MCF 10A (cell line): ENCODE data around the gene SRSF11. TPM values are rescaled to one million over a fixed set of nuclear protein-coding genes. Genes with fewer than 3 reads are reported as not detected.

Experiments used
- BruUV-seq: library from RNA; stranded (reverse); fragments of 400-500 nt; replicated peaks from 2 replicates; lab custom pipeline; 2021; lab: Mats Ljungman, UMichigan
- CTCF ChIA-PET: fragments of 300-600 bp; sonication (Branson Sonifier 250); formaldehyde crosslinking; extraction: SDS; loops from one replicate; lab custom pipeline; 2021; ENCODE audit warnings: antibody characterized with exemption, inconsistent platforms; lab: Yijun Ruan, JAX
- POLR2A ChIA-PET: fragments of 300-600, 350-650 bp; sonication (Branson Sonifier 250); formaldehyde crosslinking; extraction: SDS; loops from one replicate; lab custom pipeline; 2020; ENCODE audit warnings: antibody characterized with exemption, inconsistent platforms; lab: Yijun Ruan, JAX
- DNase-seq: peaks from one replicate; pipeline ENCODE4 v3.0.0-alpha.2; 2018; ENCODE audit not compliant: unreplicated experiment
- H3K27ac Mint-ChIP-seq: one replicate; pipeline ENCODE4 v1.8.0; 2022; ENCODE audit warnings: mild to moderate bottlenecking, low read depth, mixed read lengths; ENCODE audit not compliant: unreplicated experiment
- H3K27me3 Mint-ChIP-seq: one replicate; pipeline ENCODE4 v1.8.0; 2022; ENCODE audit warnings: mixed read lengths; ENCODE audit not compliant: insufficient read depth, unreplicated experiment
- H3K36me3 Mint-ChIP-seq: one replicate; pipeline ENCODE4 v1.8.0; 2022; ENCODE audit warnings: mild to moderate bottlenecking, moderate library complexity, mixed read lengths; ENCODE audit not compliant: insufficient read depth, unreplicated experiment
- H3K4me1 Mint-ChIP-seq: one replicate; pipeline ENCODE4 v1.8.0; 2022; ENCODE audit warnings: mixed read lengths; ENCODE audit not compliant: insufficient read depth, unreplicated experiment
- H3K4me3 Mint-ChIP-seq: one replicate; pipeline ENCODE4 v1.8.0; 2022; ENCODE audit warnings: mild to moderate bottlenecking, moderate library complexity, mixed read lengths; ENCODE audit not compliant: unreplicated experiment
- H3K9me3 Mint-ChIP-seq: one replicate; pipeline ENCODE4 v1.8.0; 2022; ENCODE audit warnings: mixed read lengths; ENCODE audit not compliant: unreplicated experiment
- intact Hi-C: fragments of 100-400 bp; cut with micrococcal nuclease; formaldehyde crosslinking; loops from 2 replicates; pipeline ENCODE4 v1.14.1; 2022
- total RNA-seq: library from RNA; stranded (reverse); gene quantifications from 2 replicates; pipeline ENCODE4 v1.2.3, GENCODE V29; 2022
- TF ChIP-seq, protein P1 (sequence below): fragments of 200-600 bp; IDR thresholded peaks from one replicate; pipeline ENCODE4 v1.8.0; 2022; ENCODE audit warnings: antibody characterized with exemption, mild to moderate bottlenecking; ENCODE audit not compliant: unreplicated experiment

Gene SRSF11
- total RNA-seq, 1 experiment from 2014 or later: 218 TPM

GRCh38 chr1:70200065-70200464 lies 21.1 kb upstream of the SRSF11 start:
- no peak for DNase-seq
- intact Hi-C loops: no loop called here

DNA sequence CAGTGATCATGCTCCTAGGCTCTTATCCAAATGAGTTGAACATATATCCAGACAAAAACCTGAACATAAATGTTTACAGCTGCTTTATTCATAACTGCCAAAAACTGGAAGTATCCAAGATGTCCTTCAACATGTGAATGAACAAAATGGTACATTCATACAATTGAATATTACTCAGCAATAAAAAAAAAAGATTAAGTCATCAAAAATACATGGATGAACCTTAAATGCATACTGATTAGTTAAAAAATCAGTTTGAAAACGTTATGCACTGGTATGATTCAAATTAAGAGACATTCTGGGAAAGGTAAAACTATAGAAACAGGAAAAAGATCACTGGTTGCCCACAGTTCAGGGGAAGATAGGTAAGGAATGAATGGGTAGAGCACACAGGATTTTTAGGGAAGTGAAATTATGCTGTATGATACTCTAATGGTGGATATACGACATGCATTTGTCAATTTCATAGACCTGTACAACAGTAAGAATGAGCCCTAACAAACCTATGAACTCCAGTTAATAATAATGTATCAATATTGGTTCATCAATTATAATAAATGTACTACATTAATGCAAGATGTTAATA lies 18.9 kb upstream of the SRSF11 start:
- no peaks in the 10 kb centered on the region for H3K27me3 Mint-ChIP-seq
- ChIA-PET CTCF (interaction anchor here (0.6 kb wide), 1 partner anchor 305 kb away, joined by 3 read pairs; no protein-coding TSS in a partner anchor), POLR2A (interaction anchor here (0.6 to 1.4 kb wide), 3 partner anchors 152 to 878 kb away, joined by 3 read pairs; partner anchors contain the start of genes ANKRD13C and CTH)
- no peaks in the 10 kb centered on the region for H3K9me3 Mint-ChIP-seq
- BruUV-seq: no TSS peak
- TF ChIP-seq, protein P1, sequence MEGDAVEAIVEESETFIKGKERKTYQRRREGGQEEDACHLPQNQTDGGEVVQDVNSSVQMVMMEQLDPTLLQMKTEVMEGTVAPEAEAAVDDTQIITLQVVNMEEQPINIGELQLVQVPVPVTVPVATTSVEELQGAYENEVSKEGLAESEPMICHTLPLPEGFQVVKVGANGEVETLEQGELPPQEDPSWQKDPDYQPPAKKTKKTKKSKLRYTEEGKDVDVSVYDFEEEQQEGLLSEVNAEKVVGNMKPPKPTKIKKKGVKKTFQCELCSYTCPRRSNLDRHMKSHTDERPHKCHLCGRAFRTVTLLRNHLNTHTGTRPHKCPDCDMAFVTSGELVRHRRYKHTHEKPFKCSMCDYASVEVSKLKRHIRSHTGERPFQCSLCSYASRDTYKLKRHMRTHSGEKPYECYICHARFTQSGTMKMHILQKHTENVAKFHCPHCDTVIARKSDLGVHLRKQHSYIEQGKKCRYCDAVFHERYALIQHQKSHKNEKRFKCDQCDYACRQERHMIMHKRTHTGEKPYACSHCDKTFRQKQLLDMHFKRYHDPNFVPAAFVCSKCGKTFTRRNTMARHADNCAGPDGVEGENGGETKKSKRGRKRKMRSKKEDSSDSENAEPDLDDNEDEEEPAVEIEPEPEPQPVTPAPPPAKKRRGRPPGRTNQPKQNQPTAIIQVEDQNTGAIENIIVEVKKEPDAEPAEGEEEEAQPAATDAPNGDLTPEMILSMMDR: no peak
- no peak for DNase-seq
- intact Hi-C loops: no loop called here
- no peak overlapping the region for H3K4me3 Mint-ChIP-seq
- H3K4me1 Mint-ChIP-seq: peaks cover 24% of the 10 kb centered on the region
- H3K36me3 Mint-ChIP-seq: peaks cover 6% of the 10 kb centered on the region
- no peak overlapping the region for H3K27ac Mint-ChIP-seq

More at GRCh38 chr1:70200065-70200464, 21.1 kb upstream of the SRSF11 start:
- no TSS peak for BruUV-seq
- Mint-ChIP-seq H3K27ac (no peak overlapping the region), H3K4me1 (peaks cover 24% of the 10 kb centered on the region), H3K9me3 (no peaks in the 10 kb centered on the region), H3K27me3 (no peaks in the 10 kb centered on the region), H3K36me3 (peaks cover 5% of the 10 kb centered on the region), H3K4me3 (no peak overlapping the region)
- ChIA-PET POLR2A (interaction anchor here (0.6 to 0.9 kb wide), 3 partner anchors 9 to 107 kb away, joined by 3 to 4 read pairs (median 3); no protein-coding TSS in a partner anchor), CTCF (no interaction called here)
- TF ChIP-seq, protein P1: no peak

DNA sequence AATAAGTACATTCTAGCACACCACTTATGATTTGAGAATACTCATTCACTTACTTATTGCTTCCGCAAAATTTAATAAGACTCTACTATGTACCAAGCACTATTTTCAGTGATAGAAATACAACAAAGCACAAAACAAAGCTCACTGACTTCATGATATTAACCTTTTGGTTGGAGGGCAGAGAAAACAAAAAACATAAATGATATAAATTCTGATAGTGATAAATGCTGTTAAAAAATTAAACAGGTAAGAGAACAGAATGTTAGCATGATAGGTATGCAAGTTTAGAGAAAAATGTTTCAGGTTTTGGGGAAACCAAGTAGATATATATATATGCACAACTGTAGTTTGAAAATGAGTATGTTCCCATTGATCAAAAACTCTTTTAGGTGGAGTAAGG lies 17.0 kb upstream of the SRSF11 start:
- ChIA-PET POLR2A (interaction anchor here (0.7 to 11.5 kb wide), 4 partner anchors 15 to 206 kb away, joined by 4 to 193 read pairs (median 14); partner anchors contain the start of genes CTH and SRSF11), CTCF (interaction anchor here (0.6 kb wide), 1 partner anchor 510 kb away, joined by 3 read pairs; no protein-coding TSS in a partner anchor)
- Mint-ChIP-seq H3K4me3 (peak overlapping the region; percentile 80), H3K9me3 (no peaks in the 10 kb centered on the region), H3K27ac (no peak overlapping the region), H3K27me3 (no peaks in the 10 kb centered on the region), H3K4me1 (peaks cover 32% of the 10 kb centered on the region), H3K36me3 (peaks cover 20% of the 10 kb centered on the region)
- TF ChIP-seq, protein P1: no peak
- intact Hi-C loops: no loop called here
- BruUV-seq: no TSS peak
- DNase-seq: no peak

GRCh38 chr1:70204600-70204999 lies 16.6 kb upstream of the SRSF11 start:
- peak overlapping the region; percentile 98 for H3K27ac Mint-ChIP-seq
- CTCF ChIA-PET: interaction anchor here (0.6 to 0.8 kb wide), 2 partner anchors 16 to 509 kb away, joined by 3 read pairs; partner anchors contain the start of gene SRSF11
- intact Hi-C loops: no loop called here

More at GRCh38 chr1:70204600-70204999, 16.6 kb upstream of the SRSF11 start:
- Mint-ChIP-seq H3K4me3 (peak overlapping the region; percentile 80), H3K9me3 (no peaks in the 10 kb centered on the region), H3K4me1 (peaks cover 34% of the 10 kb centered on the region), H3K27me3 (no peaks in the 10 kb centered on the region), H3K36me3 (peaks cover 20% of the 10 kb centered on the region)
- no peak for DNase-seq
- POLR2A ChIA-PET: interaction anchor here (0.7 to 11.5 kb wide), 7 partner anchors 11 to 876 kb away, joined by 4 to 193 read pairs (median 12); partner anchors contain the start of genes ANKRD13C, CTH, SRSF11 and ZRANB2
- TF ChIP-seq, protein P1: no peak
- BruUV-seq: no TSS peak
